RPMI7951 (cell line): ENCODE measurements around the gene FAM89A. TPM values are rescaled to one million over a fixed set of nuclear protein-coding genes. Genes with fewer than 3 reads are reported as not detected.
"Not testable (repeated sequence)": the region's sequence is repeated elsewhere in the genome, so short reads cannot be mapped to it uniquely, and the experiment has no call there.

Experiments
- DNase-seq: peaks from one replicate; pipeline ENCODE4 v3.0.0-alpha.2; 2012; ENCODE audit warnings: low read depth
- total RNA-seq: library from RNA; depleted of rRNA; stranded (reverse); fragments of >200 nt; shearing (Covaris generic); gene quantifications from 2 replicates; pipeline ENCODE4 v1.2.3, GENCODE V29; 2014

The FAM89A gene
- total RNA-seq, 1 experiment from 2014 or later, result 18.9 TPM

DNA sequence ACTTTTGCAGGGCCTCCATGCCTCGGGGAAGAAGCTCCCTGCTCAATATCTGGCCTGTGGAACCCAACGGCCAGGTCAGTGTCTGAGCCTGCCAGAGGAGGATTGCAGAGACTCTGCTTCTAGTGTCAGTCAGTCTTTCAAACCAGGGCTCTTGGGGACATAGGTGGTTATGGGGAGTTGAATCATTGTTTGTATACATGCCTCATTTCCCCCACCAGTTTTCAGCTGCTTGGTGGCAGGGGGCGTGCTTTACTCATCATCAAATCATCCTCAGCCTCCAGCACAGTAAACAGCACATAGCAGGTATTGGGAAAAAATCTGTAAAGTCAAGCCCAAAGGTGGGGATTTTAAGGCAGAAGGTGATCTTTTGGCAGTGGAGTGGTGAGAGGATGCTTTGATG, 17.4 kb upstream of the FAM89A start:
- no peak for DNase-seq

DNA sequence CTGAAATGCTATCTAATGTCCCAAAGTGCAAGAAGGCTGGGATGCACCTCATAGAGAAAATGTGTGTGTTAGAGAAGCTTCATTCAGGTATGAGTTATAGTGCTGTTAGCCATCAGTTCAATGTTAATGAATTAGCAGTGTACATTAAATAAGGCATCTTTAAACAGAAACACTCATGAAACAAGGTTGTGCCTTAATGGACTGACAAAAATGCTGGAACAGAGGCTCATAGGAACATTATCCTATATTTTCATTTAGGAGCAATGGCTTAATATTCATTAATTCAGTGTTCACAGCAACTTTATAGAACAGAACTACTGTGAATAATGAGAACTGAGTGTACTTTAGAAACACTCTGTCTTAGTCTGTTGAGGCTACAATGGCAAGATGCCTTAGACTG, 15.2 kb upstream of the FAM89A start:
- DNase-seq, result no peak

DNA sequence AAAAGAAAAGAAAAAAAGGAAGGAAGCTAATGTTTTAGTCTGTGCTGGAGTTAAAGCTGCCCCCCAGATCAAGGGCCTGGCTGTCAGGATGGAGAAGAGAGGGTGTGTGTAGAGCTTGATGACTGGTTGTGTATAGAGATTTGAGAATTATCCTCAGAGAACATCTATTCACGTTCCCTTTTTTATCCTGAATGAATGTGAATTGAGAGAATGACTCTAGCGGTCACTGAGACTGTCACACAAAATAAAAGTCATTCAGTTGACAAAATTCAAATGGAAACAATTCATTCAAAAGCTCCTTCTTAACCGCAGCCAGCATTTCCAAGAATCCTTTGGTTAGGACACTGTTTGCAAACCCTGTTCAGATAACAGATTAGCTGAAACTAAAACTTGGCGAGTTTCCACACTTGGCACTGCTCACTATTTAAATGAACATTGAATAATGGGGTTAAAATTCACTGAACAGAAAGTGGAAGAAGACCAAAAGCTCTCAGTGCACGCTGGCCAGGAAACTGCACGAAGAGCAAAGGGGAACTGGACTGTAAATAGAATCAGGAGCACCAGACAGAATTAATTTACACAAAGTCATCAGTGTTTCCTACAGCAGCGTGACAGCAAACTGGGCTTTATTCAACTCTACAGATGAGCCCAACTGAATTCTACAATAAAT, 13.6 kb upstream of the FAM89A start:
- peak; percentile 88 for DNase-seq

GRCh38 chr1:231052777-231053176, 12.7 kb upstream of the FAM89A start:
- no peak for DNase-seq

GRCh38 chr1:231050932-231051331, 10.9 kb upstream of the FAM89A start:
- not testable (repeated sequence) for DNase-seq

DNA sequence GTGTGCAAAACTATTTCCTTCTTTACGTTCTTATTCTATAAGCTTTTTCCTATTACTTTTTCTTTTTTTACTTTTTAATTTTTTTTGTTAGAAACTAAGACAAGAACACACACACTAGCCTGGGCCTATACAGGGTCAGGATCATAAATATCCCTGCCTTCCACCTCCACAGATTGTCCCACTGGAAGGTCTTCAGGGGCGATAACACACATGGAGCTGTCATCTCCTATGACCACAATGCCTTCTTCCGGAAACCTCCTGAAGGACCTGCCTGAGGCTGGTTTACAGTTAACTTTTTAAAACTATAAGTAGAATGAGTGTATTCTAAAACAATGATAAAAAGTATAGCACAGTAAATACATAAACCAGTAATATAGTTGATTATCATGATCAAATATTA, 10.3 kb upstream of the FAM89A start:
- no peak for DNase-seq

- DNase-seq, result no peak
Measured at GRCh38 chr1:231049121-231049979, 9.3 kb upstream of the FAM89A start.

DNA sequence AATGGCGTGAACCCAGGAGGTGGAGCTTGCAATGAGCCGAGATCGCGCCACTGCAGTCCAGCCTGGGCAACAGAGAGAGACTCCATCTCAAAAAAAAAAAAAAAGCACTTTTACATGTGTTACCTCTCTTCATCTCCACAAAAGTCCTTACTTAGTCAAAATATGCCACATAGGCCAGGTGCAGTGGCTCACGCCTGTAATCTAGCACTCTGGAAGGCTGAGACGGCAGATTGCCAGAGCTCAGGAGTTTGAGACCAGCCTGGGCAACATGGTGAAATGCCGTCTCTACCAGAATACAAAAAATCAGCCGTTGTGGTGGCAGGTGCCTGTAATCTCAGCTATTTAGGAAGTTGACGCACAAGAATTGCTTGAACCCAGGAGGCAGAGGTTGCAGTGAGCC, 8.4 kb upstream of the FAM89A start:
- DNase-seq, result not testable (repeated sequence)

GRCh38 chr1:231047529-231047928, 7.5 kb upstream of the FAM89A start:
- DNase-seq, result not testable (repeated sequence)

DNA sequence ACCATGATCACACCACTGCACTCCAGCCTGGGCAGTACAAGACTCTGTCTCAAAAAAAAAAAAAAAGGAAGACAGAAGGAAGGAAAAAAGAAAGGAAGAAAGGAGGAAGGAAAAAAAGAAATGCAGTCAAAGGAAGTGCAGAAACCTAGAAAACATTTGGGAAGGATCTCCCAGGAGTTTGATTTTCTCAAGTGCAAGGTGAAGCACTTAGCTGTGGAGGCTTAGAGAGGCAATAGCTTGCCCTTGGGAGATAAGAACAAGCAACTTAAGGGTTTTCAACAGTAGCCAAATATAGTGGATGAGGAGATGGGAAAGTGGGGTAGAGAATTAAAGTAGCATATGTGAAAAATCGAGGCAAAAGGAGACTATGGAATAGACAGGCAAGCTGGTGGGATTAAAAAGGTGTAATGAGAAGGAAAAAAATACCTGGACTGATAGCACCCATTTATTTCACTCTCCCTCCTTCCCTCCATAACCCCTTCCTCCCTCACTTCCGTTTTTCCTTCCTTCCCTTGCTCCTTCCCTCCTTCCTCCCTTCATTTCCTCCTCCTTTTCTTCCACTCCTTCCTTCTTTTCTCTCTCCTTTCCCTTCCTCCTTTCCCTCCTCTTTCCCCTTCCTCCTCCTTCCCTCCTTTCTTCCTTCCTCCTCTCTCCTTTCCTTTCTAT, 6.8 kb upstream of the FAM89A start:
- no peak for DNase-seq

- not testable (repeated sequence) for DNase-seq
Measured at GRCh38 chr1:231045921-231046729, 6.1 kb upstream of the FAM89A start.

DNA sequence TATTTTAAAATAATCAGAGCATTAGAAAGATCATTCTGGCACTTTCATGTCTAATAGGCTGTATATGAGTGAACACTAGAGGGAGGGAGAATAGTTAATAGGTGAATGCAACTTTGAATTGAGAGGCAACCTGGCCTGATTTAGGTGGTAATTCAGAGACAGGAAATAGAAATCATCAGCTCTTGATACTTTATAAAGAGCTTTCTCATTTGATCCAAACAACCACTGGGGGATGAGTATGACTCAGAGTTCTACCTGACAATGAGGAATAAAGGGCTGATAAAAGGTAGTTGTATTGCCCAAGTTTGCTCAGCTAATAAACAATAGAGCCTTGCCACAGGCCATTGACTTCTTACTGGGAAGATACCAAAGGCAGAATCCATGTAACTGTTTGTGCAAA, 5.2 kb upstream of the FAM89A start:
- no peak for DNase-seq

- DNase-seq, result no peak
Measured at GRCh38 chr1:231044588-231044987, 4.5 kb upstream of the FAM89A start.

- DNase-seq, result no peak
Measured at GRCh38 chr1:231041719-231042261, 1.7 kb upstream of the FAM89A start.

DNA sequence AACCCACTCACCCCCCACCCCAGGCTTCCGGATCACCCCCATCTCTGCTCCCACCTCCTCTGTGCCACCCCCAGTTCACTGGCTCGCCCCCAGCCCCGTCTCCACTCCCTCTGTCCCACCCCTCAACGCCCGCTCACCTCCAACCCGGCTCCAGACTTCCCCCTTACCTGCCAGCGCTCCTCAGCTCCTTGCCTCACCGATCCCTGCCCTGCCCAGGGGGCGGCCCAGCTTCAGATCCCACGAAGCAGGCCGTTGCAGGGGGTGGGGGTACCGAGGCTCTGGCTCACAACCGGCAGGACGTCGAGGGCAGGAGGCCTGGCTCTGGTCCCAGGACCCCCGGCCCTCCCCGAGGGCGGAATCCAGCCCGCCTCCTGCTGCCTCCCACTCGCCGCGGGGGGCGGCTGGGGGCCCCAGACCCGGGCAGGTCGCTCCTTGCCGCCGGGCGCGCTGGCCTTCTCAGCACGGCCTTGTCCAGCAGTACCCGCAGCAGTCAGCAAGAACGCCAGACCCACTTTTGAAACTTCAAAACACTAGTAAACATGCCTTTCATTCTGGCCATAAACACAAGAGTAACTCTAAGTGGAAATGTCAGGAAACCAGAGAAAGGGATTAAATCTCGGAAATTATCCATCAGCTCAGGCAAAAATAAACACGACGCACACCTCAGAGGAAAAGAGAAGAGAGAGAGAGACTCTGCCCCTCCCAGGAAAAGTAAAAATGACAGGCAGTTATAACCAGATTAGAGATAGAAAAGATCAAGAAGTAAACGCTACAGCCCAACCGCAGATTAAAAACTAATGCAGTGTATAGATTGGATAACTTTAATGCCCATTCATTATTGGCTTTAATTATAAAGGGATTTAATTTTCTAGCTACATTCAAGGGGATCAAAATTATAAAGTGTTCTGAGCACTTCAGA, 1.0 kb upstream of the FAM89A start:
- no peak for DNase-seq

DNA sequence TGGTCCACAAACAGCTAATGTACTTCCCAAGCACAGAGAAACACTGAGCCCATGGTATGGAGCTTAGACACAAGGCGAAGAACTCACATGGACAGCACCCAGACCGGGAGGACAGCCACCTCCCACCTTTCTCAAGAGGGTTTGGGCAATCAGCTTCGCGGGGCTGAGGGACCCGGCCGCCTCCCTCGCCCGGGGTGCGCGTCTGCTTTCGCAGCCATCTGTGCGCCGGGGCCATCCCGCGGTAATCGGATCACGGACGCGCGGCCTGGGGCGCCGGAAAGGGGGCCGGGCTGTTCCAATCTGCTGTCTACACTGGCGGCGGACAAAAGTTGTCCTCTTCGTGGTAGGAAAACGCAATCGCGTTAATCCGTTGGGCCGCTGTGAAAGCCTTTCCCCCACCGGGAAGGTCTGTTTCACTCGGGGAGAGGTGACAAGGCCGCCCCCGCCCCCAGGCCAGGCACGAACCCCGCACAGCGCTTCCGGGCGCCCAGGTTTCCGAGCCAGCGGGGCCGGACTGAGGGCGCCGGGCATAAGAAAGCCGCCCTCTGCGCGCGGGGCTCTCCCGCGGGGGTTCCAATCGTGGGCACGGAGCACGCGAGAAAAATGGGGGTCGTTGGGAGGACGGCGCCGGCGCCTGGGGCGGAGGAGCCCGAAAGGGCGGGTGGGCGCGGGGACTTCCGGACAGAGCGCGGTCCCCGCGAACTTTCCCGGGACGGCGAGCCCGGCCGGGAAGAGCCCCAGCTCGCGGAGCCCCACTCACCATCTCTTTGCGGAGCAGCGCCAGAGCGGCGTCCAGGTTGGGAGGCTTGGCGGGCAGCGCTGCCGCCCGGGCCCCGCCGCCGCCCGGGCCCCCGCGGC, 664 bp downstream of the FAM89A start:
- DNase-seq, result peak; percentile 43

DNA sequence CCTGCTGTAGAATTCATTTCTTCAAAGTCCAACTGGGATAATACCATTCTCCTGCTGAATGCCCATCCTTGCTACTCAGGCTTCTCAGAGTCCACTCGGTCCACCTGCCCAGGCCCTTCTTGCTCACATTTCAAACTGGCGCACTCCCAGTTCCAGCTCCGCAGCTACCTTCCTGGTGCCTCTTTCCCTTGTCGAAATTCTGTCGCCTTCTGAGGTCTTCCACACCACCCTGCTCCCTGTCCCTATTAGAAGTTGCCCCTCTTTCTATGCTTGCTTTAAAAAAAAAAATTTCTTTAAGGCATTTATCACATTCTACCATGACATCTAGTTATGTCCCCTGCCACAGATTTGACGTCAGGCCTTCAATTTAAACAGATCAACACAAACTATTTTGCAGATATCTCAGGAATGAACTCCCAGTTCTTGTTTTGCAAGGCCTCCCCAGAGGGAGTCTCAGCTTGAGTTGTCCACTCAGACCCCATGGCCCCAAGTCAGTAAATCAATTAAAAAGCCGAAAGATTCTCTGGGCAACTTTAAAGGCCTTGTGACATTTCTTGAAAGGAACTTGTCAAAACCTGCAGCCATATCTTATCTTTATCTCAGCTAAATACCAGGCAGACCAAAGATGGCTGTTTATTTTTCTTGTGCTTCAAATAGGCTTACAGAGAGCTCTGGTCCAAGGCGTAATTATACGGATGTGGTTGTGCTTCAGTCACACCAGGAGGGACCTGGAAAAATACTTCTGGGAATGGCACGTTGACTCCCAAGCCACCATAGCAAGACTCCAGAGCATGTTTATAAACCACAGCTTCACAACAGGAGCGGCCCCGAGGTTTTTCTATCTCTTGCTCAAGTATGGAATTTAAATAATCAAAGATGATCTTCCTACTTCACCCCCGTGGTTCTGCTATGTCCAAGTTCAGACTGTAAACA, 2.2 kb downstream of the FAM89A start:
- DNase-seq, result peak; percentile 56

GRCh38 chr1:231036416-231036815, 3.6 kb downstream of the FAM89A start:
- no peak for DNase-seq
